NCI-H2029 (cell line): ENCODE measurements around the gene SPOP.
"Not testable (repeated sequence)": the region's sequence is repeated elsewhere in the genome, so short reads cannot be mapped to it uniquely, and the experiment has no call there.

ENCODE experiments used
- DNase-seq: peaks from one replicate; lab custom pipeline; 2025; lab: John Stamatoyannopoulos, UW

The SPOP gene

DNA sequence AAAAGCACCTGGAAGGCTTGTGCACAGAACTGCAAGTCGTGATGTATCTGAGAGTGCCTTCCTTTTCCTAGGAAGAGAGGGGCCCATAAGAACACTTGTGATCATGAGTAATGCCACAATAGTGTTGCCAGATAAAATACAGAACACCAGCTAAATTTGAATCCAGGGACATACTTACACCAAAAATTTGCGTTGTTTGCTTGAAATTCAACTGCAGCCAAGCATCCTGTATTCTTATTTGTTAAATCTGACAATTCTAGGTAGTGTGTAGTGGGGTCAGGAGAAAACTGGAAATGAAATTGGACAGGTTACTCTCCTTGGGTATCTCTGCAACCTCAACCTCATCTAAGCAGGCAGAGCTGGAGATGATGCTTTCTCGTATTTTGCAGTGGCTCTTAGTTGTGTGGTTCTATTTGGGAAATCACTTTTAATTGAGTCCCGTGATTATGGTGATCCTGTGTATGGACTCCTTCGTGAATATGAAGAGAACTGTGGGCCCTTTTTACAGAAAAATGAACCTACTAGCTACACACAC lies 17.9 kb upstream of the SPOP start:
- DNase-seq, result no peak

DNA sequence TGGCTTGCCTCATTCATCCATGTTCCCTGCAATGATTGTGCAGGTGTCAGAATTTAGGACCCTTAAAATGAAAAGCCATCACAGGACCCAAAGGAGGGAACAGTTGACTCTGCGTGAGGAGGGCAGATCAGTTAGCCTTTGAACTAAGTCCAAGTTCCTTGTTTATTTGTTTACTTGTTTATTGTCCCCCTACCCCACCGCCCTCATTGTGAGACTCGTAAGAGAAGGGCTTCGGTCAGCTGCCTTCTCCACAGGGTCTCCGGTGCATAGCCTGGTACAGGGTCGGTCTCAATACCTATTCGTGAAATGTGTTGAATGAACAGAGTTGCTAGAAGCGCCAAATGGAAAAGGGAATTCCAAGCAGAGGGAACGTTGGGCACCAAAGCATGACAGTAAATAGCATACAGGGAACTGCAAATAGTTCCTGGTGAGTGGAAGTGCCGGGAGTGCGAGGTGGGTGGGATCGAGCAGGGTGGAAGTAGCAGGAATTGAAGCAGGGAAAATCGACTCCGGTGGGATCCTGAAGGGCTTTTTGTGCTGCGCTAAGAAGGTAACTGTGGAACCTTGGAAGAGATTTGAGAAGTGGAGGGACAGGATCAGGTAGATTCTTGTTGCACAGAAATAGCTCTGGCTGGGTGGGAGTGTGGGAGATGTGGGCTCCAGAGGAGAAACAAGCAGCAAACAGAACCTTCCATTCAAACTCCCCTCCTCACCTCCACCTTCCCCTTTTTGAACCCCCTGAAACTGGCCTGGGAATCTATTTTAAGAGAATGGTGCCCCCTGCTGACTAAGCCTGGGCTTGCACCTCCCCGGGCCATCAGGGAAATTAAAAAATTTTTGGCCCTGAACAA lies 17.2 kb upstream of the SPOP start:
- no peak for DNase-seq

DNA sequence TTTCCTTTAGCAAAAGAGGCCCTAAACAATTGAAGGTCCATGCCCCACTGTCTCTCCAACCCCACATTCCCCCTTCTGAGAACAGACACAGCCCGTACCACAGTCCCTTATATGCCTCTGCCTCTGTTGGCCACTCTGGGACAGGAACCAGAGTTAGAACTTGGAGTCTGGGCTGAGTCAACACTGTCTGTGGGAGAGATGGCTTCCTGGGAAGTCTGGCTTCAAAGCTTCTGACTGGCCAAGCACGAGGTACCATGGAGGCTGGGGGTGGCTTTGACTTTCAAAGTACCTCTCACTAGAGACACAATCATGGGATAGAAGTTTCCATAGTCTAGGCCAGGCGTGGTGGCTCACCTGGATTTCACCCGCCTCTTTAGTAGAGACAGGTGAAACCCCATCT lies 14.9 kb upstream of the SPOP start:
- DNase-seq, result no peak

DNA sequence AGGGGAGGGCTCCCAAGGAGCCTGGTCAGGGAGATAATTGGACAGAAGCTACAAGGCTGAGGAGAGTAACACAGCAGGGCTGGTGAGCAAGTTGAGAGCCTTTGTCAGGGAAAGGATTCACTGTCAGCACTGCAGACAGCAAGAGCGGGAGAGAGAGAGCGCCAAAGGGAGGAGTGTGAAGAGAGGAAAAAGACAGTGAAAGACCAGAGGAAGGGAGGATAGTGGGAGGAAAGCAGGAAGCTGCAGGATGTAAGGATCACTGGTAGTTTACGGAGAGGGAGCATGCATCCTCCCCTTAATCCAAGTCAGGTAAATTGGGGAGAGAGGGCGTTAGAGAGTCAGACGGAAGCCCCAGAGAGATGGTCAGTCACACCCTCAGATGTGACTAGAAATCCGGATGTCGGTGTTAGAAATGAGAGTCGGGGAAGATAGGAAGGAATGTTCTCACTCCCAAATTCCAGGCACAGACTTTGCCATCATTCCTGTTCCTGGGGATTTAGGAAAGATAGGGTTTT lies 13.8 kb upstream of the SPOP start:
- DNase-seq, result no peak

DNA sequence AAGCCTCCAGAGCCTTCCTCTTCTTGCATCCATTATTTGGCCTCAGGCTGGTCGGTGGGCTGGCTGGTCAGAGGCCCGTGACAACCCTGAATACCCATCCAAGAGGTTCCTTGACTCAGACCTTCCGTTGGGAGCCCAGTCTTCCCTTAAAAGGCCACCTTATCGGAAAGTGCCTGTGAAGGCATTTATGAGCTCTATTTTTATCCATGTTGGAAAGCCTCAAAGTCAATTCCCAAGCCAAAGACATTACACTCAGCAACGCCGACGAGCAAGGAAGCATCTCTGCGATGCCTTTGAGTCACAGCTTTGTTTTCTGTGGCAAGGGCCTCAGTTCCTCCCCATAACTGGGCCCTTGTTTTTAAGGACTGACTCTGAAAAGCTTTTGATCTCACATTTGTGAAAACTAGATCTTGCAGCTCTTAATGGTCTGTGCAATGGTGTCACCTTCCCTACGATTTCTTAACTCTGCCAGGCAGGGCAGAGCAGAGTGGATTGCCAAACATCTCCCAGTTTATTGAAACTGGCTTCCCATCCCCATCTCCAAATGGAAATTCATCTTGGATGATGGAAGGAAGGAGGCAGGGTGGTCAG lies 13.3 kb upstream of the SPOP start:
- no peak for DNase-seq

DNA sequence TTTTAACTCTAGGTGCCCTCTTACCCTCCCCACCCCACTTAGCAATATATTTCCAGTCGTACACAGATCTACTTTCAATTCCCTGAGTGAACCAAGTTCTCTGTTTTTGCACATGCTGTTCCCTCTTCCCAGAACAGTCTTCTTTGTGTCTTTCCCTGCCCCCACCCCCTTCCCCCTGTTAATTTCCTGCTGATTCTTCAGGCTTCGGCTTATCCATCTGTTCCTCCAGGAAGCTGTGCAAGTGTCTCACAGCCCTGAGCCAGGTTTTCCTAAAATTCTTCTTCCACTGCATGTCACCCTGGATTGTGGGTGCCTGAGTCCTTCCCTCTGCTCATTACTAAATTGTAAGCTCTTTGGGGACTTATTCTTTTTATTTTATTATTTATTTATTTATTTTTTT lies 12.4 kb upstream of the SPOP start:
- no peak for DNase-seq

DNA sequence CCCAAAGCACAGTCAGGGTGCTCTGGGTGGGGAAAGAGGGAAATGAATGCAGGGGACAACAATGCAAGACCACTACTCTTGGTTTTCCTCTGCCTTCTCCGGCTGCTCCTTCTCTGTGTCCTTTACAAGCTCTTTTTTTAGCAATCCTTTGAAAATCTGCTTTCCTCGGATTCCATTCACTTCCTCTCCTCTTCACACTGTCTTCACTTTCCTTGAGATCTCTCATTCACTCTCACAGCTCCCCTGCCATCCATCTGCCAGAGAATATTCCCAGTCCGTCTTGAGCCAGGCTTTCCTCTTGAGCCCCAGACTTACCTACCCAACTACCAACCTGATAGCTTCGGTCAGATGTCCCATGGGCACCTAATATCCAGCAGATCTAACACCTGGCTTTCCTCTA lies 11.0 kb upstream of the SPOP start:
- DNase-seq, result no peak

DNA sequence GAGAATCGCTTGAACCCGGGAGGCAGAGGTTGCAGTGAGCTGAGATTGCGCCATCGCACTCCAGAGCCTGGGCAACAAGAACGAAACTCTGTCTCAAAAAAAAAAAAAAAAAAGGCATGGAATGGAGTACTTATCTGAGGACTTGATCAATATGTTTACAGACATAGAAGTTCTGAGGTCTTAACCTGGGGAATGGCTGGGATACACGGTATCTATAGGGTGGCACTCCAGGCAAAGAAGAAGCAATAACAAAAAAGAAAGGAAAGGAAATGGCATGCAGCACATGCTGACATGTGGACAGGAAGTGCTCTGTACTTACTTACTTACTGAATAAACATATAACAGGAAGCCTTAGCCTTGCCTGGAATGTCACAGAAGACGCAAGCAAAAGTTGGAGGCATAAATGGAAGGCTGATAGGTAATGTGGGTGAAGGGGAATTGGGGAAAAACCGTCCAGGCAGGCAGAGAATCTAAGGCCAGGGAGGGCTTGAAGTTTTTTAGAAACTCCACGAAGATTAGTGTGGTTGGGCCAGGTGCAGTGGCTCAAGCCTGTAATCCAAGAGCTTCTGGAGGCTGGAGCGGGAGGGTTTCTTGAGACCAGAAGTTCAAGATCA lies 10.1 kb upstream of the SPOP start:
- DNase-seq, result no peak

DNA sequence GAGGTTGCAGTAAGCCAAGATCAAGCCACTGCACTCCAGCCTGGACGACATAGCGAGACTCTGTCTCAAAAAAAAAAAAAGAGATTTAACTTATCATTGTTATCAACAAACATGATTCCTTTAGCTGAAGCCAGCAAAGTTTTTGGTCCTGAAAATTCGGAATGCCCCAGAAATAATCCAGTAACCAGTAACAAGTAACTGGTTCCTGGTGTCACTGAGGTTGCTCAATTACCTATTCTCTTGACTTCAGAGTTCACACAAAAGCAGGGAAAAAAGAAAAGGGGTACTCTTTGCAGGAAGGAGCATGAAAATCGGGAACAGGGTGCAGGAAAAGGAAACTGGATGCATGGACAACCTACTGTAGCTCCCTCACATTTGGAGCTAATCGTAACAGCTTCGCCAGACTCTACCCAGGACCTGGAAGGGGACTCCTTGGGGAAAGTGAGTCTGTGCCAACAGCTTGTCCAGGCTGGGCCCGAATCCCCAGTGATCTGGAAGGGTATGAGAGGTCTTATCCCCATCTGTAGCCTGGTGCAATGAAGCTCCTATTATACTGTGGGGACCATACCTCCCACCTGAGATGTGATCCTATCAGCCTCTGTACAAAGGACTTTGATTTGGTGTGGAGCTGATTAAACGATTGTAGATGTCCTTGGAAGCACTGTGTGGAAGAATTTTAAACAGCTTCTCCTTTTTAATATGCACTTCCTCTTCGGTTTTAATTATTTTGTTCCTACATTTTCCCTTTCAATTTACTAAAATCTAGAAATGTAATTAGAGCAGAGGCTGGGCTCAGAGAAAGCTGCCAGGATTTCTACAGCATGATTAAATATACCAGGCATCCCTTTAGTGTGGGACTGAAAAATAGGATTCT lies 3.4 kb upstream of the SPOP start:
- DNase-seq, result no peak

DNA sequence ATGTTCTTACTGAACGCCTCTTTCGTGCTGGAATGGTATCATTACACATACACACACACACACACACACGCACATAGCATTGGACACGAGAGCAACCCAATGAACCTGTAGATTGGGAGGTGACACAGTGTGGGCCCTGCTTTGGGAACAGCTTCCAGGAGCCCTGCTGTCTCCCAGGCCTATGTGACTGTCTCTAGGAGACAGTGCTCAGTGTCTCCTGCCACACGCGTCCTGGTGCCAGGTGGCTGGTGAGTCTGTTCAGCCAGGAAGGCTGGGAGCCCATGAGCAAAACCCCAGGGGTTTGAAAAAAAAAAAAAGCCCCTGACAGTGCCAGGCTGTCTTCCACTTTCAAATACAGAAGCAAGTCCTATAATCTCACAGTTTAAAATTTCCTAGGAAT lies 2.4 kb upstream of the SPOP start:
- no peak for DNase-seq

DNA sequence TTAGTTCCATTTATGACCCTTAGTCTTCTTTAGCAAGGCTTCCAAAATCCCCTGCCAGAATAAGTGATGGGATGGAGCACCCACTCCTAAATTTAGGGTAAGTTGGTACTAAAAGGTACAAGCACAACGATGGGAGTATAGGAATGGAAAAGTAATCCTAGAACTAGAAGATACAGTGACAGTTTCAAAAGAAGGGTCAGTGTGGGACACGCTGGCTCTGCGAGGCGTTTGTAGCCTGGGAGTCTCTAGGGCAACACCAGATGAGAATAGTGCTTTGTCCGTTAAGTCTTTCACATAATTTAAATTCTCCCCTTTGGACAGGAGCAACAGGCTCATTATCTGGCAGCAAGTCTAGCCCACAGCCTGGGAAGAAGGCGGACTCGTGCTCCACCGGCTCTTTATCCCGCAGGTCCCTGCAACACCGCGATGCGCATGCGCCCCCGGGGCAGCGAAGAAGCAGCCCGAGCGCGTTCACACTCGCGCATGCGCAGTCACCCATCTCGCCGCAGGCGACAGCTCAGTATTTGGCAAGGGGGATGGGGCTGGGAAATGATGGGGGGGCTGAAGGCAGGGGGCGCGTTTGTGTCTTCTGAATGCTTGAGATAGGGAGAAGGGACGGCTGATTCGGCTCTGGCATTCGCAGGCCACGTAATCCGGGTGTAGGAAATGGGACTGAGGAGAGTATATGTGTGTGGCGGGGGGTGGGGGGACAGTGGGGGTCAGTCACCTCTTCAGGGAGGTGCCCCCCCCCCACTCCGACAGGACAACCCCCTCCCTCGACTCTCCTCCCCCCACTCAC lies 564 bp downstream of the SPOP start:
- DNase-seq, result peak; percentile 86

DNA sequence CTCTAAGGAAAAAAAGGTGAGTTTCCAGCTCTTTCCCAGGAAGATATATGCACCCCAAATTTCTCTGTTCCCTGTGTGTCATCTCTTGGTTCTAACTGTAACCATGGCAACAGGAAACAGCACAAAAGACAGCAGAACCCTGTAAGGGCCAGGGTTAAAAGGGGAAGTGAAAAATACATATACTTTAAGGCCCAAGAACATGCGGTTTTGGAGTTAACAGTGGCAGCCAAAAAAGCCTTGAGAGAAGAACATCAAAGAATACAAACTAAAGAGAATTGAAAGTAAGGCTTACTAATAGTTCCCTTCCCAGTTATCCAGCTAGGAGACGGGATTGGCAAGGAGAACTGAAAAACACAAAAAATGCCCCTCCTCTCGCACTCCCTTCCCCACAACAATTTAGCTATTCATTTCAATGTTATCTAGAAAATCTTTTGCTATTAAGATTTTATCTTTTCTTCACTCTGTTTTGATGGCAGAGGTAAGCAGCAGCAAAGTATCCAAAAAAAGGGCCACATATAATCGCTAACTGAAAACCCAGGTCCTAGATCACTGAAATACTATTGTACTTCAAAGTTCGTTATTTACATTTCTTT lies 1.5 kb downstream of the SPOP start:
- DNase-seq, result no peak

DNA sequence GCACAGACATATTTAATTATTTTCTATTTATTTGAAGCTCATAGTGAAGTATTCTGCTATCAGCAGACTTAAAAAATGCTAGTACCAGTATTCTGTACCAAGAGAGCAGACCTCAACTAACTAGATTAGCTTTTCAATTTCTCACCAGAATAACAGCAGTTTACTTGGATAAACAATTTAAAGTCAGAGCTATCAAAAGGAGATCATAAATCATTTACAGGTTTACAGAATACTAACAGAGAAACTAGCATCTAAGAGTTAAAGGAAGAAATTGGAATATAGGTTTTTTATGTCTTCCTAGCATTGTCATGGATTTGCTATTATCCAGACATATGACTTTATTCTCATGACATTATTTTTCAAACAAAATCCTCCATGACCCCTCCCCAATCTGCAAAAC lies 3.4 kb downstream of the SPOP start:
- no peak for DNase-seq

DNA sequence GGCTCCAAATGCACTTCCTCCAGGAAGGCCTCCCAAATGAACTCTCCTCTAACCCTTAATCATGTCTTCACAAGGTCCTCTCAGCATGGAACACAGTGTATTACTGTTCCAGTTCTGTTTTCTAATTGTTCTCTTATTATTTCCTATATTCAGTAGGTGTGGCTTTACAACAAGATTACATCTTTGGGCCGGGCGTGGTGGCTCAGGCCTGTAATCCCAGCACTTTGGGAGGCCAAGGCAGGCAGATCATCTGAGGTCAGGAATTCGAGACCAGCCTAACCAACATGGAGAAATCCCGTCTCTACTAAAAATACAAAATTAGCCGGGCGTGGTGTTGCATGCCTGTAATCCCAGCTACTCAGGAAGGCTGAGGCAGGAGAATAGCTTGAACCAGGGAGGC lies 4.2 kb downstream of the SPOP start:
- DNase-seq, result not testable (repeated sequence)

DNA sequence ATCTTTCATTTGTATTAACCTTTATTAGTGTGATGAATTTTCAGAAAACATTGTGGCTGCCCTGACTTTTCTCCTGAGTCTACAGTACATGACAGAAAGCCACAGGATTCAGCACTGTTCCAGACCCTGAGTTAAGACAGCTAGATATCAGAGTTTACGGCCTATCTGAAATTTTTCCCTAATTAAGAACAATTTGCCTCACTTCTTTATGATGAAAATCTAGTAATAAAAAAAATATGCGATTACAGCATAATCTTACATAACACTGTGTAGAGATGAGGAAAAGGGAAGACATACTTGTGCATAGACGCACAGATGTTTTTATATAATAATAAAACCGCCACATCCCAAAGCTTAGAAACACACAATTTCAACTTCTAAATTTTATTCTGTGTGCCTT lies 7.3 kb downstream of the SPOP start:
- no peak for DNase-seq

DNA sequence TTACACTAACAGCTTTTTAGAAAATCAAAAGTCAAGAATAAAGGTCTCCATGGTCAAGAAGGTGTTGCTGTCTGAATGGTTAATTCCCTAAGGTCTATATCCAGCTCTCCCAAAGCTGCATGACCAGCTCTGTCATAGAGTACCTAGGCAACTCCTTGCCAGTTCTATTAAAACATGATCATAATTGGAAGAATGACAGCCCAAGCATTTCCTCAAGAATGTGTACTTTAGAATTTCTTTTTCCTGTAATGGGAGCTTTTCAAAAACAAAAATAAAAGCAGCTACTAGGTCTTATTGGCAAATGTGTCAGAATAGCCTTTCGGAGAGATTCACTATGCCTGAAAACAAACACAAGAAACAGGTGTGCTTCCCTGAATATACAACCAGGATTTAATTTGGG lies 7.9 kb downstream of the SPOP start:
- DNase-seq, result no peak

DNA sequence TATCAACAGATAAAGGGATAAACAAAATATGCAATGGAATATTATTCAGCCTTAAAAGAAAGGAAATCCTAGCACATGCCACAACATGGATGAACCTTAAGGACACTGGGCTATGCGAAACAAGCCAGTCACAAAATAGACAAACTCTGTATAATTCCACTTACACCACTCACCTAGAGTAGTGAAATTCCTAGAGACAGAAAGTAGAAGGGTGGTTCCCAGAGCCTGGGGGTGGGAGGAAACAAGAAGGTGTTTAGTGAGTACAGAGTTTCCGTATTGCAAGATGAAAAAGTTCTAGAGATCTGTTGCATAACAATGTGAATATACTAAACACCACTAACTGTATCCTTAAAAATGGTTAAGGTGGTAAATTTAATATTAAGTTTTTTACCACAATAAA lies 10.0 kb downstream of the SPOP start:
- no peak for DNase-seq

DNA sequence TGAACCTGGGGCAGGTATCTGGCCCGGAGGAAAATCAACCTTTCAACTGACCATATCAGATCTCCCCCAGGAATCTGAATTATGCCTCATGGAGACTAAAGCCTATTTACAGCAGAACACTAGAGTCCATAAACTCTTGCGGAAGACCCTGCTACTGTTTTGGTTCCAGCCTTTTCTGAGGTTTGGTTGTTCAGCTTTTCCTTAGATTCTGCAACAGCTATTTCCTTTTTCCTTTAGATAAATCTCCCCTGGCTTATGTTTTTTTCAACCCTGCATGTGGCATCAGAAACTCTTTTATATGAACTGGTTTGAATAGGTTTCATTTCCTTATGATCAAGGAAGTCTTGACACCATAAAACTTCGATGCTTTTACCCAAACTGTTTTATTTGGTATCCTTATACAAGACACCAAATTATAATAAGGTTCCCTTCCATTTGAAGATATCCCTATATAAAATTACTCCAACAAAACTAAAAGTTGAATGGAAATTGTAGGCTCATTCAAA lies 13.1 kb downstream of the SPOP start:
- DNase-seq, result no peak

DNA sequence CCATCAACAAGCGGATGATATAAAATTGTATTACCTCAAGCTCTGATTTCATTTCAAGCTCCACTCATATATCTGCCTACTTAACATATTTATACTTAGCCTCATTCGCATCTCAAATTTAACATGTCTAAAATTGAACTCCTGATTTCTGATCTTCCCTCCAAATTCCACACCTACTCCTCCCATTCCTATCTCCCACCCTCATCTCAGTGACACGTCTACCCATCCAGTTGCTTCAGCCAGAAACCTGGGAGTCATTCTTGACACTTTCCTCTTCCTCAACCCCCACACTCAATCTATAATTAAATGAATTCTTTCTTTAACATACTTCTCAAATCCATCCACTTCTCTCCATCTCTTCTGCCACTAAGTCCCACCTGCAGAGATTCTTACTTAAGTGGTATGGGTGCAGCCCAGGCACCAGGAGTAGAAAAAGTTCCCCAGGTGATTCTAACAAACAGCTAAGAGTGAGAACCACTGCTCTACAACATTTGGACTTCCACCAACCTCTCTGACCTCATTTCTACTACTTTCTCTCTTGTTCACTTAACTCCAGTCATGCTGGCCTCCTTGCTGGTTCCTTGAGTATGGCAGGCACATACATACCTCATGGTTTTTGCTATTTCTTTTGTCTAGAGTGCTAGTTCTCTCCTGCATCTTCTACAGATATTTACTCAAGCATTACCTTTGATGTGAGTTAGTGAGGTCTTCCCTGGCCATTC lies 18.1 kb downstream of the SPOP start:
- DNase-seq, result no peak

DNA sequence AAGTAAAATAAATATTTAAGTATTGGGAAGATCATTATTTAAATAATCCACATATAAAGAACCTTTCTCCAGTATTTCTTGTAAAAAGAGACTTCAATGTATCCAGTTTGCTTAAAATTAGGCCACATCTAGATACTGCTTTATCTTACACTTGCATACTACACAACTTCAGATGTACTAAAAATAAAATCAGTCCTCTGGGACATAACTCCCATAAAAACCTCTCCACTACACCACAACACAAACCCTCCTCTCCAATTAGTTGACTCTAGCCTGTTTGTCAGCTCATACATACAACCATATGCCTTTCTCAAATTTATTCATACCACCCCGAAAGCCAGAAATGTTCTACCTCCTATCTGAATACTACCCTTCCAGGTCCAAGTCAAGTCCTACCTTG lies 21.6 kb downstream of the SPOP start:
- no peak for DNase-seq
